Muscle of leg (tissue), 11 donors: Measurements from ENCODE around the gene PHLPP2. TPM values are rescaled to one million over a fixed set of nuclear protein-coding genes. Genes with fewer than 3 reads are reported as not detected.
"Not testable (repeated sequence)": the region's sequence is repeated elsewhere in the genome, so short reads cannot be mapped to it uniquely, and the experiment has no call there.

Experiments used
- DNase-seq: peaks from one replicate; pipeline ENCODE4 v3.0.0; 2013
- H3K27ac ChIP-seq: one replicate; pipeline ENCODE4 v1.5.1; 2013; ENCODE audit warnings: mild to moderate bottlenecking, low read length, control low read depth
- H3K27me3 ChIP-seq: one replicate; pipeline ENCODE4 v1.6.1; 2013; ENCODE audit warnings: low read length; ENCODE audit not compliant: control insufficient read depth, insufficient read depth
- H3K36me3 ChIP-seq: one replicate; pipeline ENCODE4 v1.6.1; 2013; ENCODE audit warnings: low read length; ENCODE audit not compliant: control insufficient read depth, insufficient read depth
- H3K4me1 ChIP-seq: one replicate; pipeline ENCODE4 v1.6.1; 2013; ENCODE audit warnings: low read length; ENCODE audit not compliant: control insufficient read depth, insufficient read depth
- H3K4me3 ChIP-seq: one replicate; pipeline ENCODE4 v1.5.1; 2013; ENCODE audit warnings: low read length, control low read depth
- H3K9me3 ChIP-seq: replicated peaks from 2 replicates; pipeline ENCODE4 v1.6.1; 2013; ENCODE audit warnings: low read depth, low read length; ENCODE audit not compliant: control insufficient read depth
- WGBS: methylation state at CpG from one replicate; pipeline ENCODE4 v1.1.5; 2013; ENCODE audit warnings: missing lambda C conversion rate; ENCODE audit not compliant: insufficient coverage; 5-methylcytosine and 5-hydroxymethylcytosine counted together
- polyA plus RNA-seq, 8 donors: library from polyadenylated mRNA; unstranded; fragments of 120-200 nt; gene quantifications; one replicate each; pipeline versions ENCODE4 v1.2.1 to v1.2.3, GENCODE V29; 2013; ENCODE audit warnings: inconsistent platforms in 1 of 8, low replicate concordance in 1 of 8; ENCODE audit not compliant: insufficient read length in 8 of 8, insufficient read depth in 1 of 8
- total RNA-seq: library from RNA; stranded (reverse); fragments of 120-200 nt; gene quantifications from one replicate; pipeline ENCODE4 v1.2.4, GENCODE V29; 2013

The PHLPP2 gene
- total and polyA plus RNA-seq, 9 donors: 4.6 to 7.9 (median 5.6) TPM

DNA sequence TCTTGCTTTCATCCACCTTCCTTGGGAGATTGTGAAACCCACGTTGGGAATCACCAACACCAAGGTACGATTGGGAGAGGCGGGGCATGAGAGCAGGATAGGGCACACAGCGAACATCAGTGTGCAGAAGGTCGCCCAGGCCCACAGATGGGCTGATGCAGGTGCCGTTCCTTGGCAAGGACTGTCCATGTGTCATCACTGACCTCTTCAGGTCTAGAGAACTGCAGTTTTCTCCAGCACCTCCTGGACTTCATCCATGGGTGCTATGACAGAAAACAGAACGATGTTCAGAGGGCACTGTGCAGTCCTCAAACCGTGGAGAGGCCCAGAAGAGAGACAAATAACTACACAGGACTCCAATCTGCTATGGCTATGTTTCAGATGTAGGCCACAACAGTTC lies 123.7 kb downstream of the PHLPP2 start:
- Histone ChIP-seq H3K27me3 (no peaks in the 10 kb centered on the region), H3K36me3 (no peaks in the 10 kb centered on the region), H3K9me3 (no peaks in the 10 kb centered on the region), H3K27ac (no peak overlapping the region), H3K4me3 (no peak overlapping the region), H3K4me1 (no peaks in the 10 kb centered on the region)
- DNase-seq: no peak
- WGBS: 79% methylated on average over 7 of the region's 8 CpGs

GRCh38 chr16:71598426-71598825 lies 126.1 kb downstream of the PHLPP2 start:
- H3K27me3 ChIP-seq, H3K4me1 ChIP-seq, H3K4me3 ChIP-seq, H3K36me3 ChIP-seq, H3K27ac ChIP-seq, H3K9me3 ChIP-seq, DNase-seq: not testable (repeated sequence)
- WGBS: no CpG with 5 or more reads among the region's 2 CpGs

DNA sequence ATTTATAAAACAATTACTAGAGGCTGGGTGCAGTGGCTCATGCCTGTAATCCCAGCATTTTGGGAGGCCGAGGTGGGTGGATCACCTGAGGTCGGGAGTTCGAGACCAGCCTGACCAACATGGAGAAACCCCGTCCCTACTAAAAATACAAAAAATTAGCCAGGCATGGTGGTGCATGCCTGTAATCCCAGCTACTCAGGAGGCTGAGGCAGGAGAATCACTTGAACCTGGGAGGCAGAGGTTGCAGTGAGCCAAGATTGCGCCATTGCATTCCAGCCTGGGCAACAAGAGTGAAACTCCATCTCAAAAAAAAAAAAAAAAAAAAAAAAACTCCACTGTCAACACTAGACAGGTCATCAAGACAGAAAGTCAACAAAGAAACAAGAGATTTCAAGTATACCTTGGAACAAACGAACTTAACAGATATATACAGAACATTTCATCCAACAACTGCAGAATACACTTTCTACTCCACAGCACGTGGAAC lies 129.1 kb downstream of the PHLPP2 start:
- 67% methylated on average over 1 of the region's 7 CpGs for WGBS

More for the DNA sequence above, 129.1 kb downstream of the PHLPP2 start:
- not testable (repeated sequence) for H3K27ac ChIP-seq, DNase-seq, H3K36me3 ChIP-seq, H3K4me3 ChIP-seq, H3K27me3 ChIP-seq, H3K4me1 ChIP-seq, H3K9me3 ChIP-seq

Other genes with a start within 250 kb of the PHLPP2 start
- gene ZNF19, start 235.4 kb downstream of the PHLPP2 start, total RNA-seq: 3.4 TPM
- 1 to 10 TPM; 1.4 to 3.8 (median 2.2) TPM for gene ZNF19, start 235.4 kb downstream of the PHLPP2 start, polyA plus RNA-seq
- gene CHST4, start 198.3 kb downstream of the PHLPP2 start, total RNA-seq: 0.04 TPM
- under 1 TPM in 3 of 8 donors, not detected in 5; 0.07 to 0.21 (median 0.08) TPM for gene CHST4, start 198.3 kb downstream of the PHLPP2 start, polyA plus RNA-seq
- gene TAT, start 147.6 kb downstream of the PHLPP2 start, total RNA-seq: 0.04 TPM
- under 1 TPM in 1 of 8 donors, not detected in 7; 0.17 TPM for gene TAT, start 147.6 kb downstream of the PHLPP2 start, polyA plus RNA-seq
- not detected for gene MARVELD3, start 98.5 kb downstream of the PHLPP2 start, total RNA-seq
- gene MARVELD3, start 98.5 kb downstream of the PHLPP2 start, polyA plus RNA-seq: 1 to 10 TPM in 2 of 8 donors, under 1 TPM in 6; 0.14 to 4.0 (median 0.30) TPM
- 33.7 TPM for gene AP1G1, start 84.1 kb upstream of the PHLPP2 start, total RNA-seq
- gene AP1G1, start 84.1 kb upstream of the PHLPP2 start, polyA plus RNA-seq: 10 to 100 TPM; 34.7 to 42.7 (median 39.5) TPM
- gene ATXN1L, start 121.3 kb upstream of the PHLPP2 start, total RNA-seq: 11.3 TPM
- 10 to 100 TPM; 14.3 to 23.0 (median 18.6) TPM for gene ATXN1L, start 121.3 kb upstream of the PHLPP2 start, polyA plus RNA-seq
- 8.5 TPM for gene ZNF821, start 159.5 kb upstream of the PHLPP2 start, total RNA-seq
- 10 to 100 TPM in 3 of 8 donors, 1 to 10 TPM in 5; 7.3 to 11.4 (median 9.3) TPM for gene ZNF821, start 159.5 kb upstream of the PHLPP2 start, polyA plus RNA-seq
- gene IST1, start 170.8 kb upstream of the PHLPP2 start, total RNA-seq: 137 TPM
- 100 to 1,000 TPM; 131 to 168 (median 141) TPM for gene IST1, start 170.8 kb upstream of the PHLPP2 start, polyA plus RNA-seq